Gastrocnemius medialis (tissue), 4 donors: Measurements from ENCODE around the gene AIFM2.

ENCODE experiments used
- POLR2A ChIP-seq, 2 donors: fragments of 450-650 bp; IDR thresholded peaks; one replicate each; pipeline ENCODE4 v1.6.1; 2017; ENCODE audit warnings: antibody characterized with exemption in 2 of 2, mild to moderate bottlenecking in 2 of 2, moderate library complexity in 2 of 2
- TF ChIP-seq, protein P1 (sequence below), 5 experiments: fragments of 450-650 bp in 3 of 5; fragments of 200-600 bp in 2 of 5; sonication (generic) in 2 of 5; IDR thresholded peaks in 4 of 5; conservative IDR thresholded peaks in 1 of 5; 1 replicate in 4 of 5; 2 replicates in 1 of 5; pipeline ENCODE4 v1.5.1; 2016 to 2019; ENCODE audit warnings: antibody characterized with exemption in 5 of 5, mild to moderate bottlenecking in 3 of 5, moderate library complexity in 3 of 5

GRCh38 chr10:70119197-70119596 lies 13.4 kb downstream of the AIFM2 start:
- TF ChIP-seq, protein P1, sequence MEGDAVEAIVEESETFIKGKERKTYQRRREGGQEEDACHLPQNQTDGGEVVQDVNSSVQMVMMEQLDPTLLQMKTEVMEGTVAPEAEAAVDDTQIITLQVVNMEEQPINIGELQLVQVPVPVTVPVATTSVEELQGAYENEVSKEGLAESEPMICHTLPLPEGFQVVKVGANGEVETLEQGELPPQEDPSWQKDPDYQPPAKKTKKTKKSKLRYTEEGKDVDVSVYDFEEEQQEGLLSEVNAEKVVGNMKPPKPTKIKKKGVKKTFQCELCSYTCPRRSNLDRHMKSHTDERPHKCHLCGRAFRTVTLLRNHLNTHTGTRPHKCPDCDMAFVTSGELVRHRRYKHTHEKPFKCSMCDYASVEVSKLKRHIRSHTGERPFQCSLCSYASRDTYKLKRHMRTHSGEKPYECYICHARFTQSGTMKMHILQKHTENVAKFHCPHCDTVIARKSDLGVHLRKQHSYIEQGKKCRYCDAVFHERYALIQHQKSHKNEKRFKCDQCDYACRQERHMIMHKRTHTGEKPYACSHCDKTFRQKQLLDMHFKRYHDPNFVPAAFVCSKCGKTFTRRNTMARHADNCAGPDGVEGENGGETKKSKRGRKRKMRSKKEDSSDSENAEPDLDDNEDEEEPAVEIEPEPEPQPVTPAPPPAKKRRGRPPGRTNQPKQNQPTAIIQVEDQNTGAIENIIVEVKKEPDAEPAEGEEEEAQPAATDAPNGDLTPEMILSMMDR (IDR thresholded peaks at IDR 0.05 in 4 of 5, conservative IDR thresholded peaks at IDR 0.05 in 1 of 5): no peak
- no peak for TF ChIP-seq POLR2A (IDR thresholded peaks at IDR 0.05)
